HG03342 (cell line): ENCODE results near the gene RSRP1.

Source experiments
- ATAC-seq: cut with Tn5 transposase; IDR thresholded peaks from one replicate; pipeline ENCODE4 v1.9.1; 2021; ENCODE audit warnings: mild to moderate bottlenecking, moderate library complexity; ENCODE audit not compliant: unreplicated experiment

The RSRP1 gene

DNA sequence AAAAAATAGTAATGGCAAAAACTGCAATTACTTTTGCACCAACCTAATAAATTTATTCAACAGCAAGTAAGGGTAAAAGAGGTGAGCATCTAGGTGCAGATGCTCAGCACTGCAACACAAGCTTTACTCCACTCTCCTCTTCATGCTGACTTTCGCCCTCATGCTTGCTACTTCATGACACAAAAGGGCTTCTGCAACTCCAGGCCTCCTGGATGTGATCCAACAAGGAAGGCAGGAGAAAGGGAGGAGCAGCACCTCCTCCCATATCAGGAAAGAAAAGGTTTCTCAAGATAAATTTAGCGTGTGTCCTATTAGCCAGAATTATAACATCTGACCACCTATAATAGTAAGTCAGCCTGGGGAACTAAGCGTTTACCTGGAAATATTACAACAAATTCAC, 26.6 kb downstream of the RSRP1 start:
- no peak for ATAC-seq

DNA sequence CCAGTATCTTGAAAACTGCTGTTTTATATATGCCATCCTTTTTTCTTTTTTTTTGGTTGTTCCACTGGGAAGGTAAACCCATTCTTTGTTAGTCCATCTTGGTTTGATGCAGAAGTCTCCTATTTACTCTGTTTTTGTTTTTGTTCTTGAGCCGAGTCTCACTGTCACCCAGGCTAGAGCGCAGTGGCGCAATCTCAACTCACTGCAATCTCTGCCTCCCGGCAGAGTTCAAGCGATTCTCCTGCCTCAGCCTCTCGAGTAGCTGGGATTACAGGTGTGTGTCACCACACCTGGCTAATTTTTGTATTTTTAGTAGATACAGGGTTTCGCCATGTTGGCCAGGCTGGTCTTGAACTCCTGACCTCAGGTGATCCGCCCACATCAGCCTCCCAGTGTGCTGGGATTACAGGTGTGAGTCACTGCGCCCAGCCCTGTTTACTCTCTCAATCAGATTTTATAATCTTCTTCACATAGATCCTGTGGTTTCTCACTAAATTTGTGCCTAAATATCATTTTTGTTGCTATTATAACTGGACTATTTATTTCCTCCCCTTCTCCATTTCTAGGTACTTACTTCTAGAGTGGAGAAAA, 27.5 kb downstream of the RSRP1 start:
- no peak for ATAC-seq

- ATAC-seq, result no peak
Observed at GRCh38 chr1:25217598-25218232, 29.5 kb downstream of the RSRP1 start.

GRCh38 chr1:25217015-25217414, 30.2 kb downstream of the RSRP1 start:
- no peak for ATAC-seq

DNA sequence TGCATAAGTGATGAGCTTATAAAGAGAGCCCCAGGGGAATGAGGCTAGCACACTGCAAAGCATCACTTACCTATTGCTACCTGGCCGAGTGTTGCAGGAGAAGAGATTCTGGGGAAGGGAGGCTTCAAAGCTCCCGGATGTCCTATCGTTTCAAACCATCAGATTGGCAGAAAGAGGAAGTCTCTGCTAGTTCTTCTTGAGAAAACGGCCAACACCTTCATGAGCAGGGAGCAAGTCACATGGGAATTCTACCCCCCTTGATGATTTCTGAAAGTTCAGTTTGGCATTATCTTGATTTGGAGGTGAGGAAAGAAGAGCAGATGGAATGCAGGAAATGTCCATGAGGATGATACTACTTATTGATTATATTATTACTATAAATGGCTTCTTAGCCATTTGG, 31.1 kb downstream of the RSRP1 start:
- ATAC-seq, result no peak

- ATAC-seq, result no peak
Observed at GRCh38 chr1:25212725-25213124, 34.5 kb downstream of the RSRP1 start.

- no peak for ATAC-seq
Observed at GRCh38 chr1:25210728-25211127, 36.5 kb downstream of the RSRP1 start.

DNA sequence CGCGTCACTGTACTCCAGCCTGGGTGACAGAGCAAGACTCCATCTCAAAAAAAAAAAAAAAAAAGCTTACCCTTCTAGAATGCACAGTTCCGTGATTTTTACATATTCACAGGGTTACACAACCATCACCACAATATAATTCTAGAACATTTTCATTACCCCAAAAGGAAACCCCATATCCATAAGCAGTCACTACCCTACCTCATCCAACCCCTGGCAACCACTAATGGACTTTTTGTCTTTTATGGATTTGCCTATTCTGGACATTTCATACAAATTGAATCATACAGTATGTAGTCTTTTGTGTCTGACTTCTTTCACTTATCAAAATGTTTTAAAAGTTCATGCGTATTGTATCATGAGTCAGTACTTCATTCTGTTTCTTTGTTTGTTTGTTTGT, 37.7 kb downstream of the RSRP1 start:
- no peak for ATAC-seq

DNA sequence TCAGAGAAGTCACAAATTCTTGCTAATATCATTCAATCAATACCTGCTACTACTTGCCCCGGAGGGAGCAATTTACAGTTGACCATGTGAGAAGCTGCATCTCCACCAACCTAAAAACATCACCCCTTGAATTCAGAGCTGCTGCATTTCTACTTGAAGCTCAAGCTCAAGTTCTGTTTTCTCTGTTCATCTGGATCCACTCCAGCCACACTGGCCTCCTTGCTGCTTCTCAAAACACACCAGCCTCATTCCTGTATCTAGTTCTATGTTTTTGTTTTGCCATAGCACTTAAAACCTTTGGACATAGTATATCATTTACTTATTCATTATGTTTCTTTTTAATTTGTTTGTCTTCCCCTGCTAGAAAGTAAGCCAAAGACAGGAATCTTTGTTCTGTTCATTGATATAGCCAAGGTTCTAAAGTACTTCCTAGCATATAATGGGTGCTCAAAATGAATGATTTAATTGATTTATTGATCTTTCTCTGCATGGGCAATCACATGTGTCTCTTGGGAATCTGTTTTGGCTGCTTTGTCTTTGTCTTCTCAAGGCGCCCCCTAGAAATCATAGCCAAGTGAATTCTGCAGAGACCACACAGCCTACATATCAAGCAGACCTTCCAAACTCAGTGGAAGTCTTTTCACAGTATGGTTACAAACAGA, 38.6 kb downstream of the RSRP1 start:
- no peak for ATAC-seq

GRCh38 chr1:25208092-25208491, 39.2 kb downstream of the RSRP1 start:
- no peak for ATAC-seq

DNA sequence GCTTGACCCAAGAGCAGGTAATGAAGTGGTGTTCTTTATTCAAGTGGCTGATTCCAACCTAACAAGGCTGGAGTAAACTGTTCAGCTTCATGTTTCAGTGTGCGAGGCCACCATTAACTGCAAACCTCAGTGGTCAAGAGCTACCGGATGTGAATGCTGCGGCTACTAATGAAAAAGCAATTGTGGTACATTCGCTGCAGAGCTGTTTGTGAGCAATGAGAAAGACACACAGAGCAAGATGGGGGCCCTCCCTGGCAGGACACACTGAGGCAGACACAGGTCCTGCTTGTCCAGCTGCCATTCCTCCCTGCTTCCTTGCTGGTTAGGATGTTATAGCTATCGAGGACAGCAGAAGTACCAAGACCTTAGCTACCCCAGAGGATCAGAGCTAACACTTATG, 41.1 kb downstream of the RSRP1 start:
- no peak for ATAC-seq

- no peak for ATAC-seq
Observed at GRCh38 chr1:25205786-25206185, 41.5 kb downstream of the RSRP1 start.

GRCh38 chr1:25204797-25205480, 42.3 kb downstream of the RSRP1 start:
- ATAC-seq, result no peak

GRCh38 chr1:25201006-25201405, 46.2 kb downstream of the RSRP1 start:
- ATAC-seq, result no peak

- no peak for ATAC-seq
Observed at GRCh38 chr1:25199819-25200620, 47.2 kb downstream of the RSRP1 start.

DNA sequence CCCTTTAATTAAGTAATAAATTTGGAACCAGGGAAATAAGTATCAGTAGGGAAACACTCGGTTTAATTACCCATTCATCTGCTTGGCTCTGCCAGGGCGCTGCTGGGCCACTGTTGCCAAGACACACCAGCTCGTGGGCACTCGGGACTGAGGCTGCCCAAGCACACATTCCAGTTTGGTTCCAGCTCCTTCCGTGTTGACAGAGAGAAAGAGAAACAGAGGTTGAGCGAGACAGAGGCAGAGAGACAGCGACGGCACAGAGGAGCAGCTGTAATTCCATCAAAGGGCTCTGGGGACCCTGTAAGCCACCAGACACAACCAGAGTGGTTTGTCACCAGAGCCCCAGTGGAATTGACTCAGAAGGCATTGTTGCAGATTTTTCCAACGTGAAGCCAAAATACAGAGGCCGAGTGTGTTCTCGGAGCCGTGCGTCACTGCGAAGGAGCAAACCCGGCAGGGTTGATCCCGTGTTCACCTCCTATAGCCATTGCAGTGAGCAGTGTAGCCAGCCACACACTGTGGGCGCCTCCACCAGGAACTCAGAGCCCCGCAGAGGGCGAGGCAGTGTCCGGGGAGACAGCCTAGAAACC, 48.5 kb downstream of the RSRP1 start:
- no peak for ATAC-seq

DNA sequence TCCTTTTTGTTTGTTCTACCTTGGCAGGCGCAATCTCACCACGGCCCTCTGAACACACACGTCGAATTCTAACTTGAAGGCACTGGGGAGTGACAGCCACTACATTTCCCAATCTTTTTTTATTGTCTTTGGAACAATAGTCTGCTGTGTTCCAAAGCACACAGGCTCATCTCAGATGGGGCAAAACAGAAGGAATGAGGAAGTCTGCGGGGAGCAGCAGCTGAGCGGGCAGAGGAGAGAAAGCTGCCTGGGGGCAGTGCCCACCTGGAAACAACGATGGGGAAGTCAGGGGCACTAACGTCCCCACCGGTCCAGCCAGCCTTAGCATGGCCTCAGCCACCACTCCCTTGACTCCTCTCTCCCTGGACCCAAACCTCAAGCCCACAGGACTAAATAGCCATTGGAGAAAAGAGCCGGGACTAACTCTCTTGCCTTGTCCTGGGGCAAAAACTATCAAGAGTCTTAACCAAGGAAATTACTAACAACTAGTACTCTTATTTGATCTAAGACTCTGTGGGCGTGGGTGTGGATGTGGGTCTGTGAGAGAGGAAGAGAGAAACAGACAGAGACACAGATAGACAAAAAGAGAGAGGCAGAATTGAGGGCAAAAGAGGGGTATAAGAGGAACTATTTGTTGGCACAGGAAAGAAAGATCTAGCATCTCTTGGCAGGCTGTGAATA, 49.1 kb downstream of the RSRP1 start:
- ATAC-seq, result no peak

GRCh38 chr1:25197235-25197975, 49.8 kb downstream of the RSRP1 start:
- ATAC-seq, result no peak

DNA sequence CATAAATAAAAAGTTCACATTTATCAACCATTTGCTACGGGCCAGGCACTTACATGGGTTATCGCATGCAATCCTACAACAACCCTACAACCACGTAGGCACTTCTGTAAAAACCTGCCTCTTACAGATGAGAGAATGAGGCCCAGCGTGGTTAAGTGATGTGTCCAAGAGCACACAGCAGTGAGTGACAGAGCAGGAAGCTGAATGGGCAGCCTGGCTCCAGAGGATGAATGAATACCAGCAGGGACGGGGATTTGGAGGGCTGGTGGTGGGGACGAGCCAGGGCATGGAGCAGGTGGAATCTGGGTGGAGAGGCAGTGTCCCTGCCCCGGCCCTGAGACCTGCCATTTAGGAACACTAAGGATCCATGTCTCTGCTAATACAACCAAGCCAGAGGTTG, 50.4 kb downstream of the RSRP1 start:
- ATAC-seq, result no peak

GRCh38 chr1:25195835-25196234, 51.4 kb downstream of the RSRP1 start:
- no peak for ATAC-seq
